NCI-H2196 treated with DMSO at 0.1 percent for 48 hours (cell line): ENCODE data around the gene DENND6A.
"Not testable (repeated sequence)": the region's sequence is repeated elsewhere in the genome, so short reads cannot be mapped to it uniquely, and the experiment has no call there.

Experiments used
- DNase-seq: peaks from one replicate; lab custom pipeline; 2025; ENCODE audit not compliant: unreplicated experiment; lab: John Stamatoyannopoulos, UW

Gene DENND6A

DNA sequence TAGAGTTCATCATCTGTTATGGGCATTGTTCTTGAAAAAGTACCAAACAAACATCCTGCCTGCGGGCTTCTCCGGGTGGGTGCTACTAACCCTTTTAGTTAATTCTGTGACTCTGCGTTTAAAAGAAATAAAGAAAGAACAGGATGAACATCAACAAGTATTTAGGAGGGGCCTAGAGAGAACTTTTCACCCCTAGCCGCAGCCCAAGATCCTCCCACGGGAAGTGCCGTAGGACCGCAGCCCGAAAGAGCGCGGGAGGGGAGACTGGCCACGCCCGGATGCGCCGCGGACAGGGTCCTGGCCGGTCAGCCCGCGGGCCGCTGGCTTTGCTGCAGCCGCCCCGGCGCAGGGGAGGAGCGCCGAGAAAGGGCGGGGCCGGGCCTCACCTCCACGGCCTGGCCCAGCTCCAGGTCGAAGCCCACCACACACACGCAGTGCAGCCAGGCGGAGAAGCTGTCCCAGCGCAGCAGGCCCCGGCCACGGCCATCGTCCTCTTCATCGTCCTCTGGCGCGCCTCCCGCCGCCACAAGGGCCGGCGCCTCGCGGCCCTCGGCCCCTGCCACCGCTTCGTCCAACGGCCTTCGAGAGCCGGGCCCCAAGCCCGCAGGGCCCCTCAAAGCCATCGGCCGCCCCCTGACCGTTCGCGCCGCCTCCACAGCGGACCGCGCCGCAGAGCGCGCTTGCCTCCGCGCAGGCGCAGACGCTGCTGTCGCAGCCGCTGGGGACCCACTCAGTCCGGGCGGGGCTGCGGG lies at the start of gene DENND6A:
Gene DENND6A (minus strand): TSS at position 682 of the 752 bp plus-strand sequence. CDS start 59 bp downstream, at position 623.
- DNase-seq, result peak; percentile 17

DNA sequence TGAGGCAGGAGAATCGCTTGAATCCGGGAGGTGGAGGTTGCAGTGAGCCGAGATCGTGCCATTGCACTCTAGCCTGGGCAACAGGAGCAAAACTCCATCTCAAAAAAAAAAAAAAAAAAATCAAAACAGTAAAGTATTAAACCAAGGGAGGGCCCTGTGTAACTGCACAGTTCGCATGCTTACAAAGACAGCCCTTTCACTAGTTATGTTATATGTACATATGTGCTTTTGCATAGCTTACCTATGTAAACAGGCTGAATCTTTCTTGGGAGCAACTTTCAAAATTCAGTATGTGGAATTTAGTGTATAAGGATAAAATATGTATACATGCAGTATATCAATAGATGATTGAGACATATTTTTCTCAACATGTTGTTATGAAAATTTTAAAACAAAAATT lies 47.1 kb upstream of the DENND6A start:
- no peak for DNase-seq

GRCh38 chr3:57738391-57738790 lies 45.5 kb upstream of the DENND6A start:
- DNase-seq, result no peak

DNA sequence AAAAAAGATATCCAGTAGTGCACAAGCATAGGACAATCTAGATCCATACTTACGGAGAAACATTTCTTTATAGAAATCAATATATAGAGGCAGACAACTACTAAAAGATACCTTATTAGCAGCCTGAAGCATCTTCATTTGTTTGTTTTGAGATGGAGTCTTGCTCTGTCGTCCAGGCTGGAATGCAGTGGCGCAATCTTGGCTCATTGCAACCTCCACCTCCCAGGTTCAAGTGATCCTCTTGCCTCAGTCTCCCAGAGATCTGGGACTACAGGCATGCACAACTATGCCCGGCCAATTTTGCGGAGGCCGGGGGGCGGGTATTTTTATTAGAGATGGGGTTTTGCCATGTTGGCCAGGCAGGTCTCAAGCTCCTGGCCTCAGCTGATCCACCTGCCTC lies 45.0 kb upstream of the DENND6A start:
- no peak for DNase-seq

- DNase-seq, result no peak
Observed at GRCh38 chr3:57735405-57735804, 42.5 kb upstream of the DENND6A start.

DNA sequence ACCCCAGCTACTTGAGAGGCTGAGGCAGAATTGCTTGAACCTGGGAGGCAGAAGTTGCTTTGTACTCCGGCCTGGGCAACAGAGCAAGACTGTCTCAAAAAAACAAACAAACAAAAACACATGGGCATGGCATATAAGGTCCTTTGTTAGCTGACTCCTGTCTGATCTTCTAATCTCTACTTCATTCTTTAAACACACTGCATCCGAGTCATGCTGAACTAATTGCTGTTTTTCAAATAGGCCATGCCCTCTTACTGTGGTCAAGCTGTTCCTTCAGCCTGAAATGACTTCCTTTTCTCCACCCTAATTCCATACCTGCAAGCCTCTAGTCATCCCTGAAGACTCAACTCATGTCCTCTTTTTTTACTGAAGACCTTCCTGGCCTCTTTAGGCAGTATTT lies 40.9 kb upstream of the DENND6A start:
- DNase-seq, result no peak

GRCh38 chr3:57731311-57731710 lies 38.4 kb upstream of the DENND6A start:
- no peak for DNase-seq

DNA sequence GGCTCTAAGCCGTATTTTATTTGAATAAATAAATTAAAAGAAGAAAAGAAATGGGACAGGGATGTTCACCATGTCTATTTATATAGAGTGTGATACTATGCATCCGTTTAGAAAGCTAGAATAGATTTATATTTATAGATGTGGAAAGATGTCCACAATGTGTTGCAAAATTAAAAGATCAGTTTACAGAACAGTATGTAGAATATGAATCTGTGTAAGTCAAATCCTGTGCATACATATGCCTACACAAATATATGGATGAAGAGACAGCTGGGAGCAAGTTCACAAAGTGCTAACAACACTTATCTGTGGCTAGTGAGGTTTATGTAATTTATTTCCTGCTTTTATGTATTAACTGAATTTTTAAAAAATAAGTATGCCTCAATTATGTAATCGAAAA lies 37.8 kb upstream of the DENND6A start:
- no peak for DNase-seq

GRCh38 chr3:57729334-57730045 lies 36.6 kb upstream of the DENND6A start:
- DNase-seq, result no peak

DNA sequence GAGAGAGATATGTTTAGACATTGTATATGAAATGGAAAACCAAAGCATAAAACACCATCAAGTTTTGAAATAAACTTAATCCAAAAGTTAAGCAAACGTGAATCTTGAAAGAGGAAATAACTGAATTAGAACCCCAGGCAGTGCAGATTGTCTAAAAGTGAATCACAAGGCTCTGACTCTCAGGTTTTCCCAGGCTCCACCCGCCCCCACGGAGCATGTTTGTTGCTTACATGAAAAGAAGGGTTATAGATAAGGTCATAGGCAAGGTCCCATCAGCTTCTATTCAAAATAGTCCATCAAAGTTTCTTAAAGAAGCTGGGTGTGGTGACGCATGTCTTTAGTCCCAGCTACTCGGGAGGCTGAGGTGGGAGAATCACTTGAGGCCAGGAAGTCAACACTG lies 34.2 kb upstream of the DENND6A start:
- DNase-seq, result no peak

- no peak for DNase-seq
Observed at GRCh38 chr3:57726397-57726796, 33.5 kb upstream of the DENND6A start.

GRCh38 chr3:57718118-57718517 lies 25.2 kb upstream of the DENND6A start:
- DNase-seq, result no peak

DNA sequence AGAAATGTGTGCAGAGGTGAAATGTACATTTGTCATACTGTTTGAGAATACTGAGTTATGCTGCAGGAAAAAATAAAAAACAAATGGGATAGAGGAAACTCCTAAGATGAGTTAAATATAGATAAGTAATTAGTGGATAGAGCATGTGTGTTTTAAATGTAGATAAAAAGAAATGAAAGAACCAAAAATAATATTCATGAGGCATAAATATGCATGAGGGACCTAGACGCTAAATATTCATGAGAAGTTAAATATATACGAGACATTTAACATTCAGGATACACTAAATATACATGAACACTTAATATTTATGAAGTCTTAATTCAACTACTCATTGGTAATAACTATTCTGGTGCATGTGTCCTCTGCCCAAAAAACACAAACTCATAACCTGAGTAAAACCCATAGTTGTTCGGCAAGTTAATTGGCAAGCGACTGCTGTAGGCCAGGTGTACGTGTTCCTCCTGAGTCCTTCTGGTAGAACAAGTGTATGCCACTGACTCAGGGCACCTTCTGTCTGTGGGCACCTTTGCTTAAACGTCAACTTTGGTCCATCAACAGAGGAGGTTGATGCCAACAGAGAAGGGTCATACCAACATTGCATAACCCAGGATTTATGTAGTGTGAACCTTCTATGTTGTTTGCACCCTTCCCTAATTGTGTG lies 24.5 kb upstream of the DENND6A start:
- no peak for DNase-seq

- DNase-seq, result no peak
Observed at GRCh38 chr3:57715686-57716085, 22.8 kb upstream of the DENND6A start.

DNA sequence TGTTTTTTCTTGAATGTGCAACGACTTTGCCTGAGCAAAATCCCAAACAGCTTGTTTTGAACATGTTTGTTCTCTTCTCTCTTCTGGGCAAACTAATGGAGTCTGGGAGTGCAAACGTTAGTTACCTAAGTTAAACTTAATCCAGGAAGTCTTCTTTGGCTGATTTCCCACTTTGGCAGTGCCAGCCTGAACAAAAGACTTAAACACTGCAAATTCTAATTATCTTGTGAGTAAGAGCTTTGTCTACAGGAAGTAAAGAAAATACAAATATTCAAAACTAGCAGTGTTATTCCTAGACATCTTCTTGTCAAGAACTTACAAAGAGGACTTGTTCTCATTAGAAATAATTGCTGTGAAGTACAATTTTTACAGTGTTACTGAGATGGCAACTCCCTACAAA lies 16.7 kb upstream of the DENND6A start:
- DNase-seq, result no peak

DNA sequence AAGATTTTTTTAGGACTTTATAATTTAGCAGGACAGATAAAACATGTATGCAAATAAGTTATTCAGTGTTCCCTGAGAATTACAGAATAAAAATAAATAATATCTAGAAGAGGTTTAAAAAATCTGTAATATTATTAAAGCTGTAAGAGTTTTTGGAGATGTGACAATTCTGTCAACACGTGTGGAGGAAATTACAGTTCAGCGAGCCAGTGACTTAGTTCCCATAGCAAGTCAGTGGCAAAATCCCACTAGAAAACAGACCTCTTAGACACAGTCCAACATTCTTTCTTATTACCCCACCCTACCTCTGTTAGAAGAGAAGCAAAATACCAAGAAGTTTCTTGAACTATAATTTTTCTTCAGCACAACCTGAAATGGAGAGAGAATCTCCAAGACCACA lies 16.2 kb upstream of the DENND6A start:
- DNase-seq, result no peak

- no peak for DNase-seq
Observed at GRCh38 chr3:57706462-57706861, 13.6 kb upstream of the DENND6A start.

DNA sequence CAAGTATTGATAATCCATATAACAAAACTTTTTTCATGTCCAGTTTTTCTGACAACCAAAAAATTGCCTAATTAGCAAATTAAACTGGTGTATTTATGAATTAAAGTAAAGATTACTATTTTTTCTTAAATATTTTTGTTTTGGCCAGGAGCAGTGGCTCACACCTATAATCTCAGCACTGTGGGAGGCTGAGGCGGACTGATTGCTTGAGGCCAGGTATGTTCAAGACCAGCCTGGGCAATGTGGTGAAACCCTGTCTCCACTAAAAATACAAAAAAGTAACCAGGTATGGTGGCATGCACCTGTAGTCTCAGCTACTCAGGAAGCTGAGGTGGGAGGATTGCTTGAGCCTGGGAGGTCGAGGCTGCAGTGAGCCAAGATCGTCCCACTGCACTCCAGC lies 12.5 kb upstream of the DENND6A start:
- not testable (repeated sequence) for DNase-seq

DNA sequence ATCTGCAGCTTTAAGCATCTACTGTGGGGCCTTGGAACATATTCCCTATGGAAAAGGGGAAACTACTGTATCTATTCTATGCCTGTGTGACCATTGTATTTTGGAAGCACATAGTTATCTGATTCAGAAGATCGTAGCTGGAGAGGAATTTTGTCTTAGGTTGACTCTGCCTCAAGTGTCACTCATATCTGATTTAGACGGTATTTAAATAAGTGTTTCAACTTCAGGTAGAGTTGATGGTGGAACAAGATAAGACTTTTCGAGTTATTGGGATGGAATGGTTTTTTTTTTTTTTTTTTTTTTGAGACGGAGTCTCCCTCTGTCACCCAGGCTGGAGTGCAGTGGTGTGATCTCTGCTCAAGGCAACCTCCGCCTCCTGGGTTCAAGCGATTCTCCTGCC lies 8.9 kb upstream of the DENND6A start:
- DNase-seq, result no peak

- no peak for DNase-seq
Observed at GRCh38 chr3:57700737-57701136, 7.9 kb upstream of the DENND6A start.

DNA sequence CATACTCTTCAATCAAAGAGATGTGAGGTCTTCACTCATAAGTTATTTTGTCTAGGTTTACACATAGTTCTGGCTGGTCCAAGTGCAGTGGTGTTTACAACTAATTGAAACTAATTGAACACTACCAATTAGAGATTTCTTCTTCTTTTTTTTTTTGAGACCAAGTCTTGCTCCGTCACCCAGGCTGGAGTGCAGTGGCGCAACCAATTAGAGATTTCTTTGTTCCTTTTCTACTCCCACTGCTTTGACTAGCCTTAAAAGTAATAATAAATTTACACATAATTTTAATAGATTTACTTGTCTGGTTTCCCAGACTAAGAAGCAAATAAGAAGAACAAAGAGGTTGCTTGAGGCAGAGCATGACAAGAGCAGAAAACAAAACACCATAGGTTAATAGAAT lies 6.7 kb upstream of the DENND6A start:
- no peak for DNase-seq

- DNase-seq, result peak; percentile 44
Observed at GRCh38 chr3:57696801-57697321, 4.0 kb upstream of the DENND6A start.
